Muscle of arm (tissue), 12 donors: Measurements from ENCODE around the gene MACROD2. TPM values are rescaled to one million over a fixed set of nuclear protein-coding genes. Genes with fewer than 3 reads are reported as not detected.
A peak's percentile ranks its signal among the peaks of the same experiment; 100 is the strongest.
"Not testable (repeated sequence)": the region's sequence is repeated elsewhere in the genome, so short reads cannot be mapped to it uniquely, and the experiment has no call there.

ENCODE experiments used
- DNase-seq: peaks from one replicate; pipeline ENCODE4 v3.0.0-alpha.2; 2013
- polyA plus RNA-seq, 12 donors: library from polyadenylated mRNA; unstranded; fragments of 120-200 nt; gene quantifications; one replicate each; pipeline ENCODE4 v1.2.1, GENCODE V29; 2013; ENCODE audit not compliant: insufficient read length in 12 of 12

MACROD2 gene
- polyA plus RNA-seq, 12 donors: 2.7 to 19.1 (median 4.0) TPM; not detected in 1

DNA sequence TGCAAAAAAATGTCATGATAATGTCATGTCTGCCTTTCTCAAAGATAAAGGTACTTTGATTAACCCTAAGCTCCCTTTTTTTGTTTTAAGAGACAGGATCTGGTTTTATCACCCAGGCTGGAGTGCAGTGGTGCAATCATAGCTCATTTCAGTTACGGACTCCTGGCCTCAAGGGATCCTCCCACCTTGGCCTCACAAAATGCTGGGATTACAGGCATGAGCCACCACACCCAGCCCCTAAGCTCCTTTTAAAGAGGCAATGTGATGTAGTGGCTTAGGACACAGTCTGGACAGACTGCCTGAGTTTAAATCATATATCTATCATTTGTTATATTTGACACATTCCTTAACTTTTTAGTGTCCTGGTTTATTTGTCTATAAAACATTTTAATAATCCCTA lies 265.1 kb downstream of the MACROD2 start:
- no peak for DNase-seq

DNA sequence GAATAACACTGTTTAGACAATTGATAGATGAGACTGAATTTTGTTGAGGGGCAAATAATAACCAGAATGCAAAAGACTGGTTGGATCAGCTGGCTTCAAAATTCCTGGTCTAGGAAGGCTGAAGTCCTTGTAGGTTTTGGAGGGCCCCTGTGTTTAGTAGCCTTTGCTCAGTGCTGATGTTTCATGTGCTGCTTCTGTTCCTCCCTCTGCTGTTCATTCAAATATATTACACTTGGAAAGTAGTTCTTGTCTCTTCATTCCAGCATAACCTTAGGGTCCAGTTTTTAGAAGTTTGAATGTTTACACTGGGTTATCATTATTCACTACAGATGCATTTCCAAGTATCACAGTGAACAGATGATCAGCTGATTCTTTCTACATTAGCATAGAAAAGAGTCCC lies 269.6 kb downstream of the MACROD2 start:
- no peak for DNase-seq

DNA sequence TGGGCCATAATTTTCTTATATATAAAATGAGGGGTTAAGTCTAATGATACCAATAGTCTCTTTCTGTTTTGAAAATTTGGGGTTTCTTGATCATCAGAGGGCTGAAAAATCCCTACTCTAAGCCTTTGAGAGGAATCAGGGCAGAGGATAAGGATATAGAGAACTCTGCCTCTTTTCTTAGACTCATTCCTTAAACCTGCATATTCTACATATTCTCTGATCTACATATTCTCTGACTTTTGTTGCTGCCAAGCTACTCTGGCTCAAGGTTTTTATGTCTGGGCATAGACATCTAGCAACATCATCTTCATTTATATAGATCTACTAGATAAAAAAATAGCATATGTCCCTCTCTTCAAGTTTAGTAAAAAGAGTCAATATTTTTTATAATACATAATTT lies 270.9 kb downstream of the MACROD2 start:
- DNase-seq: no peak

DNA sequence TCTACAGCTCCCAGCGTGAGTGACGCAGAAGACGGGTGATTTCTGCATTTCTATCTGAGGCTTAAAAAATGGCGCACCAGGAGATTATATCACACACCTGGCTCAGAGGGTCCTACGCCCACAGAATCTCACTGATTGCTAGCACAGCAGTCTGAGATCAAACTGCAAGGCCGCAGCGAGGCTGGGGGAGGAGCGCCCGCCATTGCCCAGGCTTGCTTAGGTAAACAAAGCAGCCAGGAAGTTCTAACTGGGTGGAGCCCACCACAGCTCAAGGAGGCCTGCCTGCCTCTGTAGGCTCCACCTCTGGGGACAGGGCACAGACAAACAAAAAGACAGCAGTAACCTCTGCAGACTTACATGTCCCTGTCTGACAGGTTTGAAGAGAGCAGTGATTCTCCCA lies 275.4 kb downstream of the MACROD2 start:
- DNase-seq: not testable (repeated sequence)

DNA sequence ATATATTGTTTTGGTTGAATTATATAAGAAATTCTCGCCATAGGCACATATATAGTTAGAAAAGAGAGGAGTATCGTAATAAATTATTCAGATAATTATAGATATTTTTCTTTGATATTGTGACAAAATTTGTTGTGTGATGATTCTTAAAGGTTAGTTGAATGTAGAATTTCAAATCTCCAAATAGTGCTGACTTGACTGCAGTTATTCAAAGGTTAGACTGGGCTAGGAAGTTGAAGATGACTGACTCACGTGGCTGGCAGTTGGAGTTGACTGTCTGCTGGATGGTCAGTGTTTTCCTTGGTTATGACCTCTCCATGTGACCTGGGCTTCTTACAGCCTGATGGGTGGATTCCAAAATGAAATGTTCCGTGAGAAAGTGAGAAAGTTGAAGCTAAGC lies 286.8 kb downstream of the MACROD2 start:
- DNase-seq: no peak

GRCh38 chr20:14284443-14284842 lies 289.1 kb downstream of the MACROD2 start:
- DNase-seq: no peak

DNA sequence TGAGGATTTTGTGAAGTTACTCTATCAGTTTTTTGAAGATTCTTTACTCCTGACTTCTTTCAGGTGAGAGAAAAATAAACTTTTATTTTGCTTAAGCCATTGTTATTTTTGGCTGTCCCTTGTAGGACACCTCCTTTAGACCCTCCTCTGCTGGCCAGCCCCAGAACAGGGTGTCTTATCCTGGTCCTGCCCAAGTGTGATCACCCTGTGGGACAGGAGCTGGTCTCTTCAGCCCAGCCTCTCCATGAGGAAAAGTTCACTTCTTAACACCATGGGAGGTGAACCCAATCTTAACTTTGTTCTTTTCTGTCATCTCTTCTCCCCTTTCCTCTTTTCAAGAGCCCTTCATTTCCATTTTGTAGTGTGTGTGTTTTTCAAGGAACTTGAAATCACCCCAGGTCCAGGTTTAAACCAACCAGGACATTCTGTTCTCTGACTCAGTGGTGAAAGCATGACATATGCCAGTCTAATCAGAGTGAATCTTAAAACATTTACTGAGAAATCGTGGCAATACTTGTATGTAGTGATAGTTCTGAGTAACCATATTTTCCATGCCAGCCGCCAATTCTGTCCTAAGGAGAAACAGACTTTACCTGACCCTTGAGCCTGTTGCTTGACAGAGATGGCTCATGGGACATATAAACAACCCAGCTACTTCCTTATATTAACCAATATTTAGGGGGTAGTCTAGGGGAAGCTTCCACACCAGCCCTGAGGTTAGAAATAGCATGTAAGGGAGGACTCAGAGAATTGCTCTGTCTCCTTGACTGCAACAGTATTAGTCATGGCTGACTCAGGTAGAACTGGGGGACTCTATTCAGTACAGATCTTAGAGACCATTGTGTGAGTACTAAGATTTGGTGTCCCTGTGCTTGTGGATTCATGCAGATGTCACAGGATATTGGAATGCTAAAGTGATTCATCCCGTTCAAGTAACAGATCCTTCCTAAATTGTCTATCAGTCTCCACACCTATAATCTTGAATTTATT lies 293.3 kb downstream of the MACROD2 start:
- no peak for DNase-seq

DNA sequence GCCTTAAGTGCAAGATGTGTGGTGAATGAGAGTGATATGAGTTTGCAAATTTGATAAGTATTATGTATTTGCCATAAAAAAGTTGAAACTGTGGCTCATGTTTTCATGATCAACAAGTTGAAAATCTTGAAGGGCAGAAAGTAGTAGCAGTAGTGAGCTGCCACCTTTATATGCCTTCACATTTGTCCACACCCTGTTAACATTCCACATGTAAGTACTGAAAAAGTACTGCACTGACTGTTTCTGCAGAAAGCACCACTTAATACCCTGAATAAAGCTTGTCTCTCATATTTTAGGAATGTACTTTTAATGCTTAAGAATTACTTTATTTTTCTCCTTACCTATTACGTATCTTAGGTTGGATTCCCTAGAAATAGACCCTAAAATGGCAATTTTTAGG lies 296.2 kb downstream of the MACROD2 start:
- no peak for DNase-seq

DNA sequence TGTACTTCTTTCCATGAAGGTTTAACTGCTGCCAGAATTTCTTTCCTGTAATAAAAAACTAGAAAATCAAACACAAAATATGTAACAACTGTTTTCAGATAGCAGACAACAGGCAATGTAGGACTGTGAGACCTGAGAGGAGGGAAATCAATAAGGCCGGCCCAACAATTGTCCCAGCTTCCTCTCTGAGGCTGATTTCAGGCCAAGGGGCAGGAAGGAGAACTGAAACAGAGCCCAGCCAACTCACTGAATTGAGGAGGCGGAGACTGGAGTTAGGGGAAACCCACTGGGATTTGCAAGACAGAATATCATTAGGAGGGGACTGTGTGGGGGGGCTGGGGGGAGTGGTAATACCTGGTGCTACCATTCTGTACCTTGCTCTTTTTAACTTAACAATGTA lies 299.9 kb downstream of the MACROD2 start:
- DNase-seq: peak; percentile 4

GRCh38 chr20:14295770-14296309 lies 300.5 kb downstream of the MACROD2 start:
- no peak for DNase-seq

GRCh38 chr20:14299831-14300230 lies 304.5 kb downstream of the MACROD2 start:
- DNase-seq: no peak

- no peak for DNase-seq
Observed at GRCh38 chr20:14303106-14303505, 307.8 kb downstream of the MACROD2 start.

GRCh38 chr20:14303651-14304050 lies 308.3 kb downstream of the MACROD2 start:
- no peak for DNase-seq

DNA sequence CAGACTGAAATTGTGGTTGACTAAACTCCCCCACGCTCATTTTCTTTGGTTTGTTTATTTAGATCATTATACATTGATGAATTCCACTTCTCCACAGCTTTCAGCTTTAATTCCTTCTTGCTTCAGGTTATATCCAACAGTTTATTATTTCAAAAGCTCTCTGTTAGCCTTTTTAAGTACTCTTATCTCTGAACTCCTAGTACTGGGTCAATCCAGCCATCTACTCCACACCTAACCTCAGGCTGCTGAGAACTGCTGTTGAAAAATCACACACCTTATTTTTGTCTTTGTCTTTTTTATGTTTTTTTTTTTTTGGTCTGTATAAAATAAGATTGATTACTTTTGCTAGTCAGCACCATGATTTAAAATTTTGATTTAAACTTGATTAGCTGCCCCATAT lies 309.2 kb downstream of the MACROD2 start:
- no peak for DNase-seq

DNA sequence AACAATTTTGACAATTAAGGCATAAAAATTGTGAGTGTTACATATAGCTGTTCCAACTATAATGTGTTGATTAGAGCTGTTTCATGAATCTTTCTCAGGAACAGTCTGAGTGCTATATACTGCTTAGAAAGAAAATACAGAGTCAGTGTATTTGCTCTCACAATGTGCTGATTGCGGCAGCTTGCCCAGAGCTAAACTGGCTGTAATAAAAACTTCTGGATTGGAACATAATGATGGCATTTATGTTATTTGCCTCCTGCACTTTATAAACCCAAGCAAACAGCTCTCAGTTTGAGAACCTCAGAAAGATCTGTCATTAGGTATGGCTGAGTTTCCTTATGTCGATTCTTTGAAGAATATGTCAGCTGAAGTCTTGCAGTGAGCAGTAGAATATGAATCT lies 312.6 kb downstream of the MACROD2 start:
- DNase-seq: no peak

GRCh38 chr20:14310977-14311627 lies 315.8 kb downstream of the MACROD2 start:
- DNase-seq: no peak

- no peak for DNase-seq
Observed at GRCh38 chr20:14312001-14312400, 316.7 kb downstream of the MACROD2 start.

- no peak for DNase-seq
Observed at GRCh38 chr20:14313341-14314020, 318.2 kb downstream of the MACROD2 start.

DNA sequence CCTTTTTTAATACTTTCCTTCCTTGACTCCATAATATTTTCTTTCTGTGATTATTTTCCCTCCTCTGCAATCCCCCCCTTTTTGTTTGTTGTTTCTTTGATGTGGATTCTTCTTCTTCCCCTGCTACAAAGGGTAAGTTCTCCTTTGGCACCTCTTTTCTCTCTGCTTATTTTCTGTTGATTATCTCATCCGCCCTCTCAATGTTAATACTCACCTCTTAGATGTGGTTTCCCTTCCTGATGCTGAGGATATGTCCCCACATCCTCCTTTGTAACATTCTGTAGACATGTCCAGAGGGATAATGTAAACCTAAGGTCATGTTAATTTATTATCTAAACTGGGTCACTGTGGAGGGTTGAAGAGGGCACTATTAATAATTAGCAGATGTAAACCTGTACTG lies 324.4 kb downstream of the MACROD2 start:
- DNase-seq: no peak

DNA sequence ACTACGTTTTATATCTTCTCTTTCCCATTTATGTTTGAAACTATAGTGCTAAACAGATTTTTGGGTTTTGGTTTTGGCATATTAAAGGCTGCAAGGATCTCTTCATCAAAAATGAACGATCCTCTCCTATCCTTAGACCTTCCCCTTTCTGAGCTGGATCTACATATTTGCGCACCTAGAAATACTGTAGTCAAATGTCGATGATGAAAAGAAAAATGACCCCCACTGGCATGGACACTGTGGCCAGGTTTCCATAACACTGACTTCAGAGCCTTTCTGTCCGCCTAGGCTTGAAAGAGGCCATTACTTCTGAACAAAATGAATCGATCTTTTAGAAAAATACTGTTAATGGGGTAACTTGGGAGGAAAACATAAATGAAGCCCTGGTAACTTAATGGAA lies 336.3 kb downstream of the MACROD2 start:
- DNase-seq: no peak

DNA sequence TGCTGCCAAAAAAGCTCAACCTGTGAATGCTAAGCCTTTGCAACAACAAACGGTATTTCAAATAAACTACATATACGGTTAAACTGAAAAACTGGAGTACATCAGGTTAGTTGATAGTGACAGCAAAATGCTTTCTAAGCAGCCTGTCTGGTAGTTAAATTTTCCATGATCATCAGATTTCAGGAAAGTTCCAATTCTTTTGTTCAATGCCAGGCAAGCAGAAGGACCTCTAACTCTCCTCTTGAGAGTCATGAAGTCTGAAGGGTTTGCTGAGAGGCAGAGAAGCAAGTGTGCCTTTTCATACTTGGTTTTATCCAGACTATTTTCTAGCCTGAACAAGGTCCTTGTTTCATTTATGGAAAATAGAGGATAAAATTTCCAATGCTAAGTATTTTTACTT lies 337.6 kb downstream of the MACROD2 start:
- no peak for DNase-seq

- no peak for DNase-seq
Observed at GRCh38 chr20:14333721-14334120, 338.4 kb downstream of the MACROD2 start.
